SH-SY5Y (cell line): ENCODE measurements around the gene PDE11A.

Experiments used
- GATA2 ChIP-seq: IDR thresholded peaks from 2 replicates; pipeline ENCODE4 v1.6.1; 2011; ENCODE audit warnings: mild to moderate bottlenecking, low read depth, low read length
- GATA3 ChIP-seq: IDR thresholded peaks from 2 replicates; pipeline ENCODE4 v1.6.1; 2011; ENCODE audit warnings: low read depth, mild to moderate bottlenecking, low read length, moderate library complexity

- TF ChIP-seq GATA2: no peak
- no peak for TF ChIP-seq GATA3
These were observed 172.5 kb downstream of the PDE11A start for GRCh38 chr2:177900082-177900481.
